ENCODE data around the gene IL1F10.

GRCh38 chr2:113123726-113124125, 56.0 kb downstream of the IL1F10 start:
- TF ChIP-seq, protein P1, sequence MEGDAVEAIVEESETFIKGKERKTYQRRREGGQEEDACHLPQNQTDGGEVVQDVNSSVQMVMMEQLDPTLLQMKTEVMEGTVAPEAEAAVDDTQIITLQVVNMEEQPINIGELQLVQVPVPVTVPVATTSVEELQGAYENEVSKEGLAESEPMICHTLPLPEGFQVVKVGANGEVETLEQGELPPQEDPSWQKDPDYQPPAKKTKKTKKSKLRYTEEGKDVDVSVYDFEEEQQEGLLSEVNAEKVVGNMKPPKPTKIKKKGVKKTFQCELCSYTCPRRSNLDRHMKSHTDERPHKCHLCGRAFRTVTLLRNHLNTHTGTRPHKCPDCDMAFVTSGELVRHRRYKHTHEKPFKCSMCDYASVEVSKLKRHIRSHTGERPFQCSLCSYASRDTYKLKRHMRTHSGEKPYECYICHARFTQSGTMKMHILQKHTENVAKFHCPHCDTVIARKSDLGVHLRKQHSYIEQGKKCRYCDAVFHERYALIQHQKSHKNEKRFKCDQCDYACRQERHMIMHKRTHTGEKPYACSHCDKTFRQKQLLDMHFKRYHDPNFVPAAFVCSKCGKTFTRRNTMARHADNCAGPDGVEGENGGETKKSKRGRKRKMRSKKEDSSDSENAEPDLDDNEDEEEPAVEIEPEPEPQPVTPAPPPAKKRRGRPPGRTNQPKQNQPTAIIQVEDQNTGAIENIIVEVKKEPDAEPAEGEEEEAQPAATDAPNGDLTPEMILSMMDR (IDR thresholded peaks at IDR 0.05; ENCODE audit: insufficient read depth, low read length, poor library complexity, severe bottlenecking), result no peak
- TF ChIP-seq EZH2phosphoT487 (conservative IDR thresholded peaks at IDR 0.05; ENCODE audit: low read length), result no peak
